K562 (cell line): Measurements from ENCODE around the gene HS6ST1. TPM values are rescaled to one million over a fixed set of nuclear protein-coding genes. Genes with fewer than 3 reads are reported as not detected.
A peak's percentile ranks its signal among the peaks of the same experiment; 100 is the strongest.

Experiments used
- ATF6 ChIP-seq: sonication (generic); formaldehyde crosslinking; IDR thresholded peaks from 2 replicates; pipeline ENCODE4 v1.4.0; 2020; ENCODE audit warnings: mild to moderate bottlenecking, missing genetic modification reagents
- CGGBP1 ChIP-seq: fragments of 250-450 bp; sonication (Bioruptor Pico); IDR thresholded peaks from 2 replicates; pipeline ENCODE4 v1.9.0; 2021; ENCODE audit warnings: mild to moderate bottlenecking
- CHD4 ChIP-seq: fragments of 200-600 bp; sonication (generic); IDR thresholded peaks from 3 replicates; pipeline ENCODE4 v1.6.1; 2012; ENCODE audit warnings: low read depth, mild to moderate bottlenecking, mixed read lengths, low read length, inconsistent platforms; ENCODE audit not compliant: insufficient read depth, insufficient replicate concordance, poor library complexity, severe bottlenecking
- DACH1 ChIP-seq: fragments of 450-650 bp; IDR thresholded peaks from 2 replicates; pipeline ENCODE4 v1.6.1; 2018; ENCODE audit not compliant: partially characterized antibody
- DNMT1 ChIP-seq: fragments of 450-650 bp; IDR thresholded peaks from 2 replicates; pipeline ENCODE4 v1.6.1; 2016; ENCODE audit warnings: antibody characterized with exemption, mild to moderate bottlenecking
- FOXP1 ChIP-seq: sonication (generic); formaldehyde crosslinking; IDR thresholded peaks from 2 replicates; pipeline ENCODE4 v1.8.0; 2022; ENCODE audit warnings: mild to moderate bottlenecking, missing genetic modification reagents
- GABPA ChIP-seq: fragments of 200-800 bp; sonication (Bioruptor generic); conservative IDR thresholded peaks from 2 replicates; pipeline ENCODE4 v1.6.1; 2016; ENCODE audit warnings: low read depth, missing genetic modification characterization, missing compliant biosample characterization
- GABPB2 ChIP-seq: fragments of 250-450 bp; sonication (Bioruptor Pico); conservative IDR thresholded peaks from 2 replicates; pipeline ENCODE4 v1.5.1; 2021; ENCODE audit warnings: mild to moderate bottlenecking
- HDAC2 ChIP-seq: fragments of 450-650 bp; IDR thresholded peaks from 2 replicates; pipeline ENCODE4 v1.6.1; 2016; ENCODE audit warnings: mild to moderate bottlenecking
- IFI16 ChIP-seq: fragments of 250-450 bp; sonication (Bioruptor Pico); IDR thresholded peaks from 2 replicates; pipeline ENCODE4 v2.1.2; 2022; ENCODE audit warnings: mild to moderate bottlenecking, inconsistent platforms
- LCOR ChIP-seq: sonication (generic); formaldehyde crosslinking; IDR thresholded peaks from 2 replicates; pipeline ENCODE4 v1.8.0; 2022; ENCODE audit warnings: mild to moderate bottlenecking, missing genetic modification reagents
- MAX ChIP-seq: sonication (generic); formaldehyde crosslinking; IDR thresholded peaks from 2 replicates; pipeline ENCODE4 v1.9.0; 2022; ENCODE audit warnings: mild to moderate bottlenecking, missing genetic modification reagents
- MCM3 ChIP-seq: fragments of 450-650 bp; IDR thresholded peaks from 2 replicates; pipeline ENCODE4 v1.6.1; 2016
- NBN ChIP-seq: fragments of 450-650 bp; IDR thresholded peaks from 2 replicates; pipeline ENCODE4 v1.6.1; 2016; ENCODE audit warnings: low read depth, mild to moderate bottlenecking
- POLR3G ChIP-seq: IDR thresholded peaks from 2 replicates; pipeline ENCODE4 v1.6.1; 2011; ENCODE audit not compliant: insufficient read length, insufficient replicate concordance; ENCODE audit errors: extremely low read depth
- RAD51 ChIP-seq: fragments of 450-650 bp; IDR thresholded peaks from 2 replicates; pipeline ENCODE4 v1.7.1; 2016; ENCODE audit warnings: low read depth, mild to moderate bottlenecking, borderline replicate concordance
- SMAD3 ChIP-seq: fragments of 450-650 bp; formaldehyde crosslinking; conservative IDR thresholded peaks from 2 replicates; pipeline ENCODE4 v1.4.0; 2020; ENCODE audit warnings: mild to moderate bottlenecking
- TSC22D4 ChIP-seq: fragments of 450-650 bp; IDR thresholded peaks from 2 replicates; pipeline ENCODE4 v1.6.1; 2016; ENCODE audit warnings: missing genetic modification characterization, missing biosample characterization, control low read depth
- ZKSCAN8 ChIP-seq: fragments of 200-800 bp; sonication (Bioruptor generic); IDR thresholded peaks from 2 replicates; pipeline ENCODE4 v1.6.1; 2016; ENCODE audit warnings: missing genetic modification characterization, missing compliant biosample characterization
- ZMIZ1 ChIP-seq, 2 experiments: fragments of 150-350 bp in 1 of 2; IDR thresholded peaks; 2 replicates each; pipeline ENCODE4 v1.6.1; 2012 to 2016; ENCODE audit warnings: low read depth in 2 of 2, low read length in 2 of 2, mild to moderate bottlenecking in 1 of 2, moderate library complexity in 1 of 2
- ZNF316 ChIP-seq: fragments of 450-650 bp; IDR thresholded peaks from 2 replicates; pipeline ENCODE4 v1.6.1; 2016
- ZNF583 ChIP-seq: fragments of 250-450 bp; sonication (Bioruptor Pico); IDR thresholded peaks from 2 replicates; pipeline ENCODE4 v1.4.0; 2020
- polyA plus RNA-seq, 8 experiments: library from polyadenylated mRNA; depleted of rRNA in 4 of 8; stranded (reverse) in 5 of 8; unstranded in 3 of 8; fragments of >200 nt; fragmentation: Nextera tagmentation in 2 of 8; fragmentation: Illumina TruSeq in 1 of 8; extraction: Ambion mirVana in 2 of 8; extraction: Trizol in 1 of 8; gene quantifications; 2 replicates each; pipeline versions ENCODE4 v1.2.1 to v1.2.3, GENCODE V29; 2011 to 2014; ENCODE audit warnings: inconsistent platforms in 1 of 8, missing spikeins in 1 of 8
- total RNA-seq, 7 experiments: library from RNA; depleted of rRNA in 6 of 7; stranded (reverse); fragments of >200 nt in 6 of 7; fragmentation: Illumina TruSeq in 2 of 7; extraction: Trizol in 2 of 7; gene quantifications; 2 replicates each; pipeline versions ENCODE4 v1.2.1 to v1.2.3, GENCODE V29; 2011 to 2021; ENCODE audit warnings: low replicate concordance in 1 of 7

Gene HS6ST1
- total and polyA plus RNA-seq, 9 of the 15 experiments (the other 6 are each of a cell fraction or from before 2014, with no cell fraction given): 0.06 to 7.4 (median 3.8) TPM

GRCh38 chr2:128309280-128310093, 9.2 kb downstream of the HS6ST1 start (continued):
- TF ChIP-seq DNMT1: no peak
- no peak for TF ChIP-seq MCM3
- 0 out of 2 replicates have a peak, but pooled peaks have one; percentile 12 for TF ChIP-seq LCOR (CRISPR knock-in tag)
- TF ChIP-seq ZMIZ1 (IDR thresholded peaks at IDR 0.05; ENCODE audit: low read depth in 2 of 2, low read length in 2 of 2): 0 out of 4 replicates have a peak, but pooled peaks of 1 of the 2 experiments have one; percentile 21
- TF ChIP-seq FOXP1 (CRISPR knock-in tag): no peak
- no peak for TF ChIP-seq GABPA (tag)
- no peak for TF ChIP-seq ZKSCAN8 (CRISPR knock-in tag)
- TF ChIP-seq POLR3G: no peak
- TF ChIP-seq HDAC2: 0 out of 2 replicates have a peak, but pooled peaks have one; percentile 16
- TF ChIP-seq ZNF583 (CRISPR knock-in tag): no peak
- peak; percentile 72 for TF ChIP-seq RAD51
- no peak for TF ChIP-seq SMAD3 (CRISPR knock-in tag)
- peak; percentile 42 for TF ChIP-seq DACH1
- no peak for TF ChIP-seq IFI16
- TF ChIP-seq TSC22D4 (tag): no peak
- TF ChIP-seq ATF6 (CRISPR knock-in tag): no peak
- no peak for TF ChIP-seq ZNF316
- TF ChIP-seq CHD4: no peak
- no peak for TF ChIP-seq CGGBP1 (CRISPR knock-in tag)
- no peak for TF ChIP-seq NBN
- TF ChIP-seq GABPB2 (CRISPR knock-in tag): no peak
- TF ChIP-seq MAX: peak; percentile 65
